T-cell (primary cell): ENCODE results near the gene CHIA. TPM values are rescaled to one million over a fixed set of nuclear protein-coding genes. Genes with fewer than 3 reads are reported as not detected.
A peak's percentile ranks its signal among the peaks of the same experiment; 100 is the strongest.
"Not testable (repeated sequence)": the region's sequence is repeated elsewhere in the genome, so short reads cannot be mapped to it uniquely, and the experiment has no call there.

Source experiments
- ATAC-seq, 4 experiments: fragments of 200-7000 bp in 3 of 4; fragments of 150-1000 bp in 1 of 4; cut with Tn5 transposase; replicated peaks in 1 of 4; 1 replicate in 3 of 4; 2 replicates in 1 of 4; pipeline ENCODE4 v1.10.0; 2021; ENCODE audit warnings: moderate library complexity in 3 of 4, mild to moderate bottlenecking in 2 of 4, moderate number of reproducible peaks in 1 of 4
- CTCF ChIA-PET, 2 donors: fragments of 300-600 bp; sonication (Branson Sonifier 250); formaldehyde crosslinking; loops; one replicate each; lab custom pipeline; 2022; ENCODE audit warnings: antibody characterized with exemption in 2 of 2; lab: Charles Lee
- POLR2A ChIA-PET, 2 donors: fragments of 300-600 bp; sonication (Branson Sonifier 250); formaldehyde crosslinking; loops; one replicate each; lab custom pipeline; 2022; ENCODE audit warnings: antibody characterized with exemption in 2 of 2; lab: Charles Lee
- DNase-seq, 35 experiments: peaks; one replicate each; pipeline versions ENCODE4 v3.0.0 to v3.0.0-alpha.2; 2013 to 2023
- H3K27ac ChIP-seq: one replicate; pipeline ENCODE4 v1.5.1; 2013; ENCODE audit warnings: low read length
- H3K27me3 ChIP-seq, 2 experiments: replicated peaks in 1 of 2; 1 replicate in 1 of 2; 2 replicates in 1 of 2; pipeline versions ENCODE4 v1.6.1 to v1.7.0; 2013; ENCODE audit warnings: low read length in 1 of 2, mixed read lengths in 1 of 2; ENCODE audit not compliant: control insufficient read depth in 2 of 2, insufficient read depth in 2 of 2; ENCODE audit errors: extremely low read depth in 1 of 2
- H3K36me3 ChIP-seq, 2 donors: 1 replicate in 1 of 2; 2 replicates in 1 of 2; pipeline versions ENCODE4 v1.6.1 to v1.7.0; 2013; ENCODE audit warnings: low read length in 1 of 2; ENCODE audit not compliant: control insufficient read depth in 2 of 2, insufficient read depth in 1 of 2; ENCODE audit errors: extremely low read depth in 1 of 2
- H3K4me1 ChIP-seq, 2 experiments: 1 replicate in 1 of 2; 2 replicates in 1 of 2; pipeline versions ENCODE4 v1.6.1 to v1.7.0; 2013; ENCODE audit warnings: low read length in 2 of 2, mixed read lengths in 1 of 2; ENCODE audit not compliant: insufficient read depth in 2 of 2, control insufficient read depth in 1 of 2; ENCODE audit errors: extremely low read depth in 1 of 2
- H3K4me3 ChIP-seq, 2 donors: 1 replicate in 1 of 2; 2 replicates in 1 of 2; pipeline versions ENCODE4 v1.5.1 to v1.7.0; 2013; ENCODE audit warnings: mild to moderate bottlenecking in 2 of 2, low read length in 1 of 2, moderate library complexity in 1 of 2; ENCODE audit not compliant: control insufficient read depth in 1 of 2; ENCODE audit errors: extremely low read depth in 1 of 2
- H3K9me3 ChIP-seq: 2 replicates; pipeline ENCODE4 v1.7.0; 2013
- H3K27ac Mint-ChIP-seq, 2 donors: one replicate each; pipeline ENCODE4 v1.8.0; 2020 to 2021; ENCODE audit warnings: mild to moderate bottlenecking in 2 of 2, mixed read lengths in 2 of 2
- H3K27me3 Mint-ChIP-seq, 2 donors: one replicate each; pipeline ENCODE4 v1.8.0; 2021 to 2022; ENCODE audit warnings: mixed read lengths in 2 of 2
- H3K36me3 Mint-ChIP-seq: one replicate; pipeline ENCODE4 v1.8.0; 2021; ENCODE audit warnings: mixed read lengths
- H3K4me1 Mint-ChIP-seq, 3 donors: one replicate each; pipeline ENCODE4 v1.8.0; 2020 to 2022; ENCODE audit warnings: mixed read lengths in 3 of 3, mild to moderate bottlenecking in 1 of 3
- H3K4me3 Mint-ChIP-seq, 3 donors: one replicate each; pipeline ENCODE4 v1.8.0; 2020 to 2022; ENCODE audit warnings: mild to moderate bottlenecking in 3 of 3, mixed read lengths in 3 of 3, moderate library complexity in 3 of 3
- H3K9me3 Mint-ChIP-seq, 3 donors: one replicate each; pipeline ENCODE4 v1.8.0; 2020 to 2022; ENCODE audit warnings: mixed read lengths in 3 of 3
- WGBS: methylation state at CpG from one replicate; pipeline ENCODE4 v1.1.5; 2013; ENCODE audit warnings: missing lambda C conversion rate; ENCODE audit not compliant: insufficient coverage; 5-methylcytosine and 5-hydroxymethylcytosine counted together
- total RNA-seq, 35 experiments: library from RNA in 6 of 35; stranded (reverse) in 6 of 35; fragments of 120-200 nt in 1 of 35; gene quantifications; one replicate each; pipeline versions ENCODE4 v1.2.1 to v1.2.4 and lab custom pipeline; 2013 to 2026

Gene CHIA
- total RNA-seq, 5 donors from 2014 or later (not counting 1 experiment from before 2014, with no cell fraction given): not detected

DNA sequence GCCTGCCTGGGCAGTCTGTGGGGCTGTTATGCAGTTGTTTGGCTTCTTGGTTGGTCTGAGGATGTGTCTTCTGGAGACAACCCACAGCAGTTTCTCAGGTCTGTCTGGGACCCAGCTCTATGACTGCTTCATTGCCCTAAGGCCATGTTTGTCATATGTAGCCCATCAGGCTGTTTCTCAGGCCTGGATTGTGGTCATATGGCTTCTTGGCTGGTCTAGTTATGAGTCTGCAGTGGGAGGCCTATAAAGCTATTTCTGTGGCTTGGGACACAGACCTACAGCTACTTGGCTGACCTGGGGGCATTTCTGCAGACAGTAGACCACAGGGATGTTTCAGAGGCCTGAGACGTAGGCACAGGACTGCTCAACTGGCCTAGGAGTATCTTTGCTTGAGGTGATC, 41.5 kb downstream of the CHIA start:
- DNase-seq (no peak), ATAC-seq (no peak)
- Histone ChIP-seq H3K27me3 (no peaks in the 10 kb centered on the region), H3K4me1 (peaks cover 0 to 6% of the 10 kb centered on the region in 2 experiments), H3K27ac (no peak overlapping the region), H3K9me3 (no peaks in the 10 kb centered on the region), H3K4me3 (no peak overlapping the region), H3K36me3 (no peaks in the 10 kb centered on the region)
- Mint-ChIP-seq H3K9me3 (peaks cover 22 to 29% (median 27%) of the 10 kb centered on the region in 3 donors), H3K36me3 (peaks cover 34% of the 10 kb centered on the region), H3K4me3 (no peak overlapping the region), H3K4me1 (peaks cover 8 to 12% (median 11%) of the 10 kb centered on the region in 3 donors), H3K27me3 (no peaks in the 10 kb centered on the region), H3K27ac (peak overlapping the region in 1 of 2 donors; percentile 11)
- POLR2A ChIA-PET: no interaction called here
- CTCF ChIA-PET: interaction anchor here (0.6 to 1.1 kb wide), 3 partner anchors 12 to 109 kb away, joined by 3 read pairs; no protein-coding TSS in a partner anchor
- WGBS: 100% methylated on average over 1 of the region's 1 CpG

DNA sequence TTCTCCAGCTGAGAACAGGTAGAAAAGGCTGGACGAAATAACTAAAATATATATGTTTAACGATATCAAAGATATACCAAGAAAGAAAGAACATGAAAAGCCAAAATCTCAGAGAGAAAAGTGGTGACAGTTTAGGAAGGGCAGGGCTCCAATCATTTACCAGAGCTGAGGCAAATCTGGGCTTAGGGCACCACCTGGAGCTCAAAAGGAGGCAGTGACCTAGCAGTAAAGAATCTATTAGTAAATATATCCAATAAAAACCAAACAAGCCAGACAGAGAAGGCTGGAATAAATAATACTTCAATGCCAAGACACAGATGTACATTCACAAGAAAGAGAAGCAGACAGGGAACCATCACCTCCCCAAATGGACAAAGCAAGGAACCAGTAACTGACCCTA, 43.5 kb downstream of the CHIA start:
- H3K27me3 ChIP-seq: no peaks in the 10 kb centered on the region
- H3K4me3 ChIP-seq: no peak overlapping the region
- H3K36me3 ChIP-seq: no peaks in the 10 kb centered on the region
- Mint-ChIP-seq H3K27ac (peak overlapping the region; percentile 5 to 52), H3K9me3 (peaks cover 8 to 18% (median 17%) of the 10 kb centered on the region in 3 donors), H3K4me3 (no peak overlapping the region), H3K36me3 (peaks cover 21% of the 10 kb centered on the region), H3K4me1 (peaks cover 8 to 12% (median 11%) of the 10 kb centered on the region in 3 donors), H3K27me3 (no peaks in the 10 kb centered on the region)
- H3K9me3 ChIP-seq: no peaks in the 10 kb centered on the region
- no peak overlapping the region for H3K27ac ChIP-seq
- H3K4me1 ChIP-seq: peaks cover 0 to 6% of the 10 kb centered on the region in 2 experiments
- peak; percentile 68 to 84 (median 81) for ATAC-seq
- peak in 32 of 35 experiments; percentile 31 to 83 (median 53) for DNase-seq
- ChIA-PET POLR2A (interaction anchor here in 1 of 2 donors (0.5 kb wide), 1 partner anchor 285 kb away, joined by 6 read pairs; the partner anchor contains the start of gene RAP1A), CTCF (interaction anchor here (0.5 to 1.7 kb wide), 26 partner anchors 8 to 553 kb away, joined by 3 to 13 read pairs (median 4); partner anchors contain the start of gene DENND2D (in 1 of the 2))
- WGBS: no CpG with 5 or more reads among the region's 2 CpGs

DNA sequence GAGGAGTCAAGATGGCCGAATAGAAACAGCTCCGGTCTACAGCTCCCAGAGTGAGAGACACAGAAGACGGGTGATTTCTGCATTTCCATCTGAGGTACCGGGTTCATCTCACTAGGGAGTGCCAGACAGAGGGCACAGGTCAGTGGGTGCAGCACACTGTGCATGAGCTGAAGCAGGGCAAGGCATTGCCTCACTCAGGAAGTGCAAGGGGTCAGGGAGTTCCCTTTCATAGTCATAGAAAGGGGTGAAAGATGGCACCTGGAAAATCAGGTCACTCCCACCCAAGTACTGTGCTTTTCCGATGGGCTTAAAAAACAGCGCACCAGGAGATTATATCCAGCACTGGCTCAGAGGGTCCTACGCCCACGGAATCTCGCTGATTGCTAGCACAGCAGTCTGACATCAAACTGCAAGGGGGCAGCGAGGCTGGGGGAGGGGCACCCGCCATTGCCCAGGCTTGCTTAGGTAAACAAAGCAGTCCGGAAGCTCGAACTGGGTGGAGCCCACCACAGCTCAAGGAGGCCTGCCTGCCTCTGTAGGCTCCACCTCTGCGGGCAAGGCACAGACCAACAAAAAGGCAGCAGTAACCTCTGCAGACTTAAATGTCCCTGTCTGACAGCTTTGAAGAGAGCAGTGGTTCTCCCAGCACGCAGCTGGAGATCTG, 44.7 kb downstream of the CHIA start:
- H3K27me3 ChIP-seq, H3K36me3 ChIP-seq, H3K9me3 ChIP-seq, ATAC-seq, H3K4me3 ChIP-seq, H3K27me3 Mint-ChIP-seq, H3K27ac ChIP-seq, H3K4me1 ChIP-seq, POLR2A ChIA-PET: not testable (repeated sequence)
- 84% methylated on average over 12 of the region's 15 CpGs for WGBS
- H3K27ac Mint-ChIP-seq: peak overlapping the region; percentile 39 to 69
- peak overlapping the region in 1 of 3 donors; percentile 45 for H3K4me3 Mint-ChIP-seq
- H3K4me1 Mint-ChIP-seq: peaks cover 8 to 12% (median 11%) of the 10 kb centered on the region in 3 donors
- DNase-seq: peak in 10 of 35 experiments; percentile 7 to 41 (median 16)
- peaks cover 6 to 17% (median 9%) of the 10 kb centered on the region in 3 donors for H3K9me3 Mint-ChIP-seq
- CTCF ChIA-PET: interaction anchor here (0.6 to 1.1 kb wide), 7 partner anchors 10 to 174 kb away, joined by 3 to 10 read pairs (median 5); no protein-coding TSS in a partner anchor
- H3K36me3 Mint-ChIP-seq: peaks cover 15% of the 10 kb centered on the region

DNA sequence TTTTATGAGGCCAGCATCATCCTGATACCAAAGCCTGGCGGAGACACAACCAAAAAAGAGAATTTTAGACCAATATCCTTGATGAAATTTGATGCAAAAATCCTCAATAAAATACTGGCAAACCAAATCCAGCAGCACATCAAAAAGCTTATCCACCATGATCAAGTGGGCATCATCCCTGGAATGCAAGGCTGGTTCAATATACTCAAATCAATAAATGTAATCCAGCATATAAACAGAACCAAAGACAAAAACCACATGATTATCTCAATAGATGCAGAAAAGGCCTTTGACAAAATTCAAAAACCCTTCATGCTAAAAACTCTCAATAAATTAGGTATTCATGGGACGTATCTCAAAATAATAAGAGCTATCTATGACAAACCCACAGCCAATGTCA, 48.2 kb downstream of the CHIA start:
- CTCF ChIA-PET, ATAC-seq, H3K27me3 ChIP-seq, H3K4me1 ChIP-seq, H3K9me3 ChIP-seq, H3K36me3 ChIP-seq, H3K4me1 Mint-ChIP-seq, H3K27me3 Mint-ChIP-seq, POLR2A ChIA-PET, H3K4me3 Mint-ChIP-seq, H3K9me3 Mint-ChIP-seq, H3K27ac ChIP-seq, H3K27ac Mint-ChIP-seq, DNase-seq, H3K36me3 Mint-ChIP-seq, H3K4me3 ChIP-seq: not testable (repeated sequence)
- no CpG with 5 or more reads among the region's 2 CpGs for WGBS

DNA sequence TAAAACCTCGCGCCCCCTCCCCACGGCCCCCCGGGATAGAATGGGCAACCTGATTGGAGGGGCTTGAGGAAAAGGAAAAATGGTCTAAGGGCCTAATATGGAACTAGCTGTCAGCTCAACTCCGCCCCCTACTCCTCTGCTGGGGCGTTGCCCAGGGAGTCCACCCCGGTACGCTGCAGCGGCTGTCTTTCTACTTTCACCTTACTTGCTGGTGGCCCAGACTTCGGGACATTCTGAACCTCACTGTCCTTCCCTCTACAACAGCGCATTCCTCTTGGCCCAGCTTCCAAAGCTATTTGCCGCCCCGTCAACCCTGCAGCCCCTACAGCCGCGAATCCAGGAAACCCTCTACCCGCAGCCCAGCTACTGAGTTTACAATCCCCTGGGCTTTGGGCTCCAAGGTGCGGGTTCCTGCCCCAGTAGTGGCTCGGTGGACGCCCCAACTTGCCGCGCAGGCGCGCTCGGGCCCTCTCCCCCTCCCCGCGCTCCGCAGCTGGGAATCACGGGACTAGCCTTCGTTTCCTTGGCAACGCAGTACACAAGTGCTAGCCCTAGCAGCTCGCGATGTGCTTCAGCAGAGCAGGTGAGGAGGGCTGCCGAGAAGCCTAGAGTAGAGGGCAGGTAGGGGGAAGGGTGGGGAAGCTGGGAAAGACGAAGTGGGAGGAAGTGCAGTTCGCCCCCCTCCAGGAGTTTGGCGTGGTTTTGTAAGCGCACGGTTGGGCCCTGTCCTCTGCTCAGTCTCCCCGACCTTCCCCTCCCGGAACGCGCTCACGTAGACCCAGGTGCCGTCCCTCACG, 55.6 kb downstream of the CHIA start:
- H3K36me3 Mint-ChIP-seq: no peaks in the 10 kb centered on the region
- Histone ChIP-seq H3K4me3 (peak overlapping the region; percentile 59 to 71), H3K36me3 (no peaks in the 10 kb centered on the region), H3K9me3 (no peaks in the 10 kb centered on the region), H3K4me1 (peaks cover 0 to 11% of the 10 kb centered on the region in 2 experiments), H3K27ac (peak overlapping the region; percentile 66), H3K27me3 (no peaks in the 10 kb centered on the region)
- ATAC-seq: peak; percentile 90 to 95 (median 91)
- peak overlapping the region; percentile 80 to 87 (median 85) for H3K4me3 Mint-ChIP-seq
- CTCF ChIA-PET: interaction anchor here (0.5 to 1.4 kb wide), 5 partner anchors 11 to 126 kb away, joined by 3 to 5 read pairs (median 4); no protein-coding TSS in a partner anchor
- peak overlapping the region; percentile 83 to 90 for H3K27ac Mint-ChIP-seq
- POLR2A ChIA-PET: interaction anchor here in 1 of 2 donors (0.5 to 0.6 kb wide), 4 partner anchors 17 to 474 kb away, joined by 3 to 16 read pairs (median 3); no protein-coding TSS in a partner anchor
- peak; percentile 73 to 96 (median 87) for DNase-seq
- 10% methylated on average over 31 of the region's 45 CpGs for whole genome bisulfite sequencing
- peaks cover 27% of the 10 kb centered on the region in 3 donors for H3K4me1 Mint-ChIP-seq
- H3K9me3 Mint-ChIP-seq: no peaks in the 10 kb centered on the region
- no peaks in the 10 kb centered on the region for H3K27me3 Mint-ChIP-seq

DNA sequence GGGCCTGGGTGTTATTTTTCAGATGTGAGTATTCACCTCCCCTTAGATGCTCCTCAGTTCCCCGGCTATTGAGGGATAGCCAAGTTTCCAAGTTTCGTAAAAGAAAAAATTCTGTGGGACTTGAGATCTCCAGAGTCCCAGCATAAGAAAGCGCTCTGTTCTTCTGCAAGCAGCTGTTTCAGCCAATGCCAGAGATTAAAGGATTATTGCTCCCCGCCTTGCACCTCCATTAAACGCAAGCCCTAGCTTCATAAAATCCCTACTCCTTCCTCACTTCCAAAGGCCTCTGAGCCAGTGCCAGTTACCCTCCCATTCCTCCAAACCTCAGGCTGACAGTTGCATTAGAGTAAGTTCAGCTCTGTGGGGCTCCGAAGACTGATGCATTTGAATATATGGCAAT, 56.4 kb downstream of the CHIA start:
- Mint-ChIP-seq H3K27ac (peak overlapping the region; percentile 83 to 90), H3K27me3 (no peaks in the 10 kb centered on the region), H3K36me3 (no peaks in the 10 kb centered on the region), H3K4me3 (peak overlapping the region; percentile 80 to 87 (median 85)), H3K9me3 (no peaks in the 10 kb centered on the region), H3K4me1 (peaks cover 27% of the 10 kb centered on the region in 3 donors)
- ATAC-seq (no peak), DNase-seq (no peak)
- POLR2A ChIA-PET: interaction anchor here in 1 of 2 donors (0.5 kb wide), 1 partner anchor 475 kb away, joined by 3 read pairs; no protein-coding TSS in a partner anchor
- H3K27me3 ChIP-seq: no peaks in the 10 kb centered on the region
- CTCF ChIA-PET: no interaction called here
- H3K4me1 ChIP-seq: peaks cover 0 to 11% of the 10 kb centered on the region in 2 experiments
- H3K27ac ChIP-seq: peak overlapping the region; percentile 66
- H3K9me3 ChIP-seq: no peaks in the 10 kb centered on the region
- WGBS: 100% methylated on average over 1 of the region's 6 CpGs
- H3K36me3 ChIP-seq: no peaks in the 10 kb centered on the region
- no peak overlapping the region for H3K4me3 ChIP-seq
